Lower leg skin (tissue), 4 donors: ENCODE data around the gene LAMTOR1. TPM values are rescaled to one million over a fixed set of nuclear protein-coding genes. Genes with fewer than 3 reads are reported as not detected.

Source experiments
- DNase-seq, 2 donors: peaks; one replicate each; pipeline ENCODE4 v3.0.0-alpha.2; 2019; ENCODE audit warnings: low spot score in 2 of 2
- H3K4me3 ChIP-seq: fragments of 200-600 bp; sonication (generic); 2 replicates; pipeline ENCODE4 v1.5.1; 2017; ENCODE audit warnings: mild to moderate bottlenecking, low read depth; ENCODE audit not compliant: poor library complexity, severe bottlenecking
- POLR2A ChIP-seq, 2 donors: fragments of 450-650 bp; IDR thresholded peaks; one replicate each; pipeline ENCODE4 v1.6.1; 2016 to 2017; ENCODE audit warnings: antibody characterized with exemption in 2 of 2, mild to moderate bottlenecking in 1 of 2, moderate library complexity in 1 of 2
- WGBS, 2 donors: methylation state at CpG; one replicate each; pipeline ENCODE4 v1.1.5; 2018; 5-methylcytosine and 5-hydroxymethylcytosine counted together
- intact Hi-C: fragments of 100-400 bp; cut with DNase I; formaldehyde crosslinking; loops from one replicate; pipeline ENCODE4 v1.15.0; 2023; ENCODE audit warnings: low total_unique reads
- total RNA-seq, 4 donors: library from RNA; depleted of rRNA; stranded (reverse); fragments of >200 nt; gene quantifications; one replicate each; pipeline ENCODE4 v1.1.0, GENCODE V29; 2016
- TF ChIP-seq, protein P1 (sequence below), 3 donors: fragments of 450-650 bp; IDR thresholded peaks; one replicate each; pipeline ENCODE4 v1.5.1; 2016; ENCODE audit warnings: antibody characterized with exemption in 3 of 3, mild to moderate bottlenecking in 3 of 3, moderate library complexity in 2 of 3

Gene LAMTOR1
- total RNA-seq, 4 donors from 2014 or later = 83.6 to 112 (median 99.9) TPM

GRCh38 chr11:72079819-72080325, 23.2 kb downstream of the LAMTOR1 start:
- DNase-seq = peak in 1 of 2 donors; percentile 89
- no peak for TF ChIP-seq POLR2A (IDR thresholded peaks at IDR 0.05)
- TF ChIP-seq, protein P1, sequence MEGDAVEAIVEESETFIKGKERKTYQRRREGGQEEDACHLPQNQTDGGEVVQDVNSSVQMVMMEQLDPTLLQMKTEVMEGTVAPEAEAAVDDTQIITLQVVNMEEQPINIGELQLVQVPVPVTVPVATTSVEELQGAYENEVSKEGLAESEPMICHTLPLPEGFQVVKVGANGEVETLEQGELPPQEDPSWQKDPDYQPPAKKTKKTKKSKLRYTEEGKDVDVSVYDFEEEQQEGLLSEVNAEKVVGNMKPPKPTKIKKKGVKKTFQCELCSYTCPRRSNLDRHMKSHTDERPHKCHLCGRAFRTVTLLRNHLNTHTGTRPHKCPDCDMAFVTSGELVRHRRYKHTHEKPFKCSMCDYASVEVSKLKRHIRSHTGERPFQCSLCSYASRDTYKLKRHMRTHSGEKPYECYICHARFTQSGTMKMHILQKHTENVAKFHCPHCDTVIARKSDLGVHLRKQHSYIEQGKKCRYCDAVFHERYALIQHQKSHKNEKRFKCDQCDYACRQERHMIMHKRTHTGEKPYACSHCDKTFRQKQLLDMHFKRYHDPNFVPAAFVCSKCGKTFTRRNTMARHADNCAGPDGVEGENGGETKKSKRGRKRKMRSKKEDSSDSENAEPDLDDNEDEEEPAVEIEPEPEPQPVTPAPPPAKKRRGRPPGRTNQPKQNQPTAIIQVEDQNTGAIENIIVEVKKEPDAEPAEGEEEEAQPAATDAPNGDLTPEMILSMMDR (IDR thresholded peaks at IDR 0.05) = no peak
- WGBS, 2 donors = 3 to 5% methylated on average over 16 of the region's 16 CpGs
- intact Hi-C loops = loop anchor here (5.0 kb wide), 1 partner anchor 38 kb away; no protein-coding TSS in a partner anchor
- peak overlapping the region; percentile 54 for H3K4me3 ChIP-seq

DNA sequence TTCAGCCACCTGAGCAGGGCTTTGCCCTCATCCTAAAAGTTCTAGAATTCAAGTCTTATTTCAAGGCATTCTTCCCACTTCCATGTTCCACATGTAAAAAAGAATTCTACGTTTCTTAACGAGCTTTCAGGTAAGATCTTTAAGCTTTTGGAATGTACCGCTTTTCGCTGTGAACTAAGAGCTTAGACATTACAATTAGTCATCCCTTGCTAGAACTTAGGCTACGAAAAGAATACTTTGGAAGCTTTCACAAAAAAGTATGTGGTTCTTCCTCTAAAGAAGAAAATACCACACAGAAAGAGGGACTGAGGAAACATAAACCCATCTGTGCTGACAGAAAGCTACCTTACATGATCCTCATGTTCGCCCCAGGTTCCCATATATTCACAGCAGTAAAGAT, 24.6 kb downstream of the LAMTOR1 start:
- H3K4me3 ChIP-seq = no peak overlapping the region
- 58 to 59% methylated on average over 6 of the region's 6 CpGs for whole genome bisulfite sequencing, 2 donors
- DNase-seq = no peak
- TF ChIP-seq, protein P1 (IDR thresholded peaks at IDR 0.05) = no peak
- no peak for TF ChIP-seq POLR2A (IDR thresholded peaks at IDR 0.05)
- intact Hi-C loops = no loop called here

DNA sequence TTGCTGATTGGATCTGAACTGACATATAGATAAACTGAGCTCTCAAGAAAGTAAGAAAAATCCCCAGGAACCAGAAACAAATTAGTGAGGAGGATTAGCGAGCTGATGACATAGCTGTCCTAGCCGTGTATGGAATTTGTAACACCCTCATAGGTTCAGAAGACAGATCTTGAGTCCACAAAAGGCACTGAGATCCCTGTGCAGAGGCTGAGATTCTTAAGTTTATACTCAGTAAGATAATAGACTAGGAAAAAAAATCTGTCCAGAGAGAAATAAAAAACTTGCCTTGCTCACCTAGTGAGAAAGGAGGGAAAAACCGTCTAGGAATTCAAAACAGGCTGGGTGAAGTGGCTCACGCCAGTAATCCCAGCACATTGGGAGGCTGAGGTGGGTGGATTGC, 27.3 kb downstream of the LAMTOR1 start:
- H3K4me3 ChIP-seq = no peak overlapping the region
- no peak for TF ChIP-seq POLR2A (IDR thresholded peaks at IDR 0.05)
- DNase-seq = no peak
- intact Hi-C loops = no loop called here
- 87 to 90% methylated on average over 4 of the region's 4 CpGs for WGBS, 2 donors

DNA sequence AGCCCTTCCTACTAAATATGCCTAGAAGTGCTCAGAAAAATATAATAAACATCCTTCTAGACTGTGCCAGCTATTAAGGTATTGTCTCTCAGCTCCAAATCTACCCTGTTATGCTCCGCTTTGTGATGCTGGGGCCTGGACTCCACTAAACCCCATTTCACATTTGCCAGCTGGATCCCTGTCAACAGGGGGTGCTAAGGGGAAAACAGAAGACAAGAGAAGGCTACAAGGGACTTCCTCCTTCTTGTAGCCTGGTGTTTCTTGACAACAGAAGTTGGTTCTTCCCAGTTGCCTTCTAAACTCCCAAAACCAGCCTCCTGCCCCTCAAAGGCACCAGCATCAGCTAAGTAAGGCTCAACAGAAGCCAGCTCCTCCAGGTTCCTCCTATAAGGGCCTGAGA, 28.0 kb downstream of the LAMTOR1 start:
- intact Hi-C loops = no loop called here
- 84 to 88% methylated on average over 1 of the region's 1 CpG for WGBS, 2 donors
- TF ChIP-seq, protein P1 (IDR thresholded peaks at IDR 0.05) = no peak
- no peak for TF ChIP-seq POLR2A (IDR thresholded peaks at IDR 0.05)
- no peak for DNase-seq
- no peak overlapping the region for H3K4me3 ChIP-seq

GRCh38 chr11:72072348-72072747, 30.7 kb downstream of the LAMTOR1 start:
- TF ChIP-seq, protein P1 (IDR thresholded peaks at IDR 0.05) = no peak
- no peak for TF ChIP-seq POLR2A (IDR thresholded peaks at IDR 0.05)
- WGBS, 2 donors = 59 to 67% methylated on average over 3 of the region's 3 CpGs
- intact Hi-C loops = no loop called here
- no peak overlapping the region for H3K4me3 ChIP-seq
- no peak for DNase-seq

GRCh38 chr11:72070491-72070890, 32.6 kb downstream of the LAMTOR1 start:
- no peak overlapping the region for H3K4me3 ChIP-seq
- no peak for DNase-seq
- 91 to 93% methylated on average over 7 of the region's 7 CpGs for WGBS, 2 donors
- TF ChIP-seq, protein P1 (IDR thresholded peaks at IDR 0.05) = no peak
- TF ChIP-seq POLR2A (IDR thresholded peaks at IDR 0.05) = no peak
- intact Hi-C loops = no loop called here
